Retinal pigment epithelial cell (primary cell): ENCODE measurements around the gene GPATCH2.

ENCODE experiments used
- DNase-seq: peaks from one replicate; pipeline ENCODE4 v3.0.0-alpha.2; 2010; ENCODE audit warnings: low read depth
- H3K4me3 ChIP-seq: 2 replicates; pipeline ENCODE4 v1.5.1; 2011; ENCODE audit warnings: mild to moderate bottlenecking, low read length, control low read depth, moderate library complexity
- CTCF ChIP-seq: conservative IDR thresholded peaks from 2 replicates; pipeline ENCODE4 v1.5.1; 2011; ENCODE audit warnings: low read depth, low read length, control low read depth, inconsistent platforms

GPATCH2 gene

GRCh38 chr1:217478450-217478849 is 152.4 kb downstream of the GPATCH2 start:
- TF ChIP-seq CTCF: no peak
- no peak for DNase-seq
- no peak overlapping the region for H3K4me3 ChIP-seq

- no peak for TF ChIP-seq CTCF
- no peak for DNase-seq
Observed at GRCh38 chr1:217472915-217473314, 158.0 kb downstream of the GPATCH2 start.

GRCh38 chr1:217471403-217471802 is 159.5 kb downstream of the GPATCH2 start:
- TF ChIP-seq CTCF: no peak
- no peak overlapping the region for H3K4me3 ChIP-seq
- no peak for DNase-seq

More at GRCh38 chr1:217472915-217473314, 158.0 kb downstream of the GPATCH2 start:
- no peak overlapping the region for H3K4me3 ChIP-seq

- H3K4me3 ChIP-seq: no peak overlapping the region
- no peak for DNase-seq
- TF ChIP-seq CTCF: no peak
Observed at GRCh38 chr1:217469983-217470382, 160.9 kb downstream of the GPATCH2 start.

DNA sequence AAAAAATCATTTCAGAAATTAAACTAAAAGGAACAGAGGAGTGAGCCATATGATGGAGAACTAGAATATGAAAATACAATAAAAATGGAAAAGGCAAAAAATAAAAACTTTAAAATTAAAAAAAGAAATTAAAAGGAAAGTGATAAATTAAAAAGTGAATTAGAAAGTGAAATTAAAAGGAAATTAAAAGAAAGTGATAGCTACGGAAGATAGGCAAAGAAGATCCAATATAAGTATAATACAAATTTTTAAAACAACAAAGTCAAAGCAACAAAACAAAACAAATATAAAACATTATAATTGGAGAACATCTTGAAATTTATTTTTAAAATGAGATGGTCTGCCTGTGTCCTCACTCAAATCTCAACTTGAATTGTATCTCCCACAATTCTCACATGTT is 165.8 kb downstream of the GPATCH2 start:
- TF ChIP-seq CTCF: no peak
- no peak overlapping the region for H3K4me3 ChIP-seq
- DNase-seq: no peak

DNA sequence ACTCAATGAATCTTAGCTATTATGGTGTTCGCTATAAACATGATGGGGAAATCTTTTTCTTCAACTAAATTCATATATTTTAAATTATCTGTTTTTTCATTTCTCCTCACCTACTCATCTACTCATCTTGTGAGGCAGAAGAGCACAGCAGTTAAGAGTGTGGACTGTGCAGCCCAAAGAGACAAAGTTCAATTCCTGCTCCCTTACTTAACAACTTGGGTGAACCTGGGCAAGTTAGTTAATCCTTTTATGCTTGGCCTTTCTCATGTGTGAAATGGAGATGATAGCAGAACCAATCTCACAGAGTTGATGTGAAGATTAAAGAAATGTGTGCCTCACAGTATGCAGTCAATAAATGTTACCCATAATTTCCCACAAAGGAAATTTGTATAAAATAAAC is 168.2 kb downstream of the GPATCH2 start:
- H3K4me3 ChIP-seq: no peak overlapping the region
- DNase-seq: no peak
- no peak for TF ChIP-seq CTCF

- no peak overlapping the region for H3K4me3 ChIP-seq
- DNase-seq: no peak
- no peak for TF ChIP-seq CTCF
Observed at GRCh38 chr1:217462159-217462558, 168.7 kb downstream of the GPATCH2 start.
